ENCODE data around the gene SLC10A2.
"Not testable (repeated sequence)": the region's sequence is repeated elsewhere in the genome, so short reads cannot be mapped to it uniquely, and the experiment has no call there.

SLC10A2 gene

GRCh38 chr13:103066079-103066780, at the start of gene SLC10A2:
SLC10A2 (minus strand) TSS chr13:103066417; CDS start chr13:103066249, 168 bp downstream.
- Mint-ChIP-seq H3K4me3 (no peak within 1 kb of the TSS), H3K4me1 (no peaks in the 10 kb centered on the region), H3K27ac (no peak within 1 kb of the TSS), H3K9me3 (peaks cover 5% of the 10 kb centered on the region), H3K36me3 (no peaks in the 10 kb centered on the region), H3K27me3 (no peaks in the 10 kb centered on the region)

- Mint-ChIP-seq H3K27me3 (no peaks in the 10 kb centered on the region), H3K4me1 (no peaks in the 10 kb centered on the region), H3K27ac (no peak overlapping the region), H3K9me3 (peaks cover 6% of the 10 kb centered on the region), H3K36me3 (no peaks in the 10 kb centered on the region), H3K4me3 (no peak overlapping the region)
These were observed 41.4 kb upstream of the SLC10A2 start for GRCh38 chr13:103107580-103107979.

- H3K36me3 Mint-ChIP-seq = no peaks in the 10 kb centered on the region
- H3K27ac Mint-ChIP-seq = no peak overlapping the region
- no peak overlapping the region for H3K4me3 Mint-ChIP-seq
- H3K9me3 Mint-ChIP-seq = no peaks in the 10 kb centered on the region
- no peaks in the 10 kb centered on the region for H3K4me1 Mint-ChIP-seq
- H3K27me3 Mint-ChIP-seq = no peaks in the 10 kb centered on the region
These were observed 38.1 kb upstream of the SLC10A2 start for GRCh38 chr13:103104340-103104739.

- H3K27me3 Mint-ChIP-seq, H3K4me3 Mint-ChIP-seq, H3K36me3 Mint-ChIP-seq, H3K27ac Mint-ChIP-seq, H3K9me3 Mint-ChIP-seq, H3K4me1 Mint-ChIP-seq: not testable (repeated sequence)
These were observed 37.2 kb upstream of the SLC10A2 start for GRCh38 chr13:103103456-103103855.

- no peak overlapping the region for H3K27ac Mint-ChIP-seq
These were observed 36.3 kb upstream of the SLC10A2 start for GRCh38 chr13:103102482-103102881.

GRCh38 chr13:103101901-103102300, 35.7 kb upstream of the SLC10A2 start:
- H3K9me3 Mint-ChIP-seq = no peaks in the 10 kb centered on the region
- H3K4me3 Mint-ChIP-seq = no peak overlapping the region
- H3K27me3 Mint-ChIP-seq = no peaks in the 10 kb centered on the region
- no peak overlapping the region for H3K27ac Mint-ChIP-seq
- H3K4me1 Mint-ChIP-seq = no peaks in the 10 kb centered on the region
- no peaks in the 10 kb centered on the region for H3K36me3 Mint-ChIP-seq

More at GRCh38 chr13:103102482-103102881, 36.3 kb upstream of the SLC10A2 start:
- Mint-ChIP-seq H3K36me3 (no peaks in the 10 kb centered on the region), H3K9me3 (no peaks in the 10 kb centered on the region), H3K4me3 (no peak overlapping the region), H3K27me3 (no peaks in the 10 kb centered on the region), H3K4me1 (no peaks in the 10 kb centered on the region)

- Mint-ChIP-seq H3K27ac (no peak overlapping the region), H3K4me3 (no peak overlapping the region), H3K36me3 (no peaks in the 10 kb centered on the region), H3K27me3 (no peaks in the 10 kb centered on the region), H3K9me3 (no peaks in the 10 kb centered on the region), H3K4me1 (no peaks in the 10 kb centered on the region)
These were observed 35.3 kb upstream of the SLC10A2 start for GRCh38 chr13:103101500-103101899.

- Mint-ChIP-seq H3K36me3 (no peaks in the 10 kb centered on the region), H3K9me3 (no peaks in the 10 kb centered on the region), H3K27ac (no peak overlapping the region), H3K4me1 (no peaks in the 10 kb centered on the region), H3K27me3 (no peaks in the 10 kb centered on the region), H3K4me3 (no peak overlapping the region)
These were observed 34.6 kb upstream of the SLC10A2 start for GRCh38 chr13:103100830-103101229.

GRCh38 chr13:103099722-103100293, 33.6 kb upstream of the SLC10A2 start:
- Mint-ChIP-seq H3K4me3 (no peak overlapping the region), H3K27ac (no peak overlapping the region), H3K9me3 (no peaks in the 10 kb centered on the region), H3K36me3 (no peaks in the 10 kb centered on the region), H3K4me1 (no peaks in the 10 kb centered on the region), H3K27me3 (no peaks in the 10 kb centered on the region)

GRCh38 chr13:103098535-103098934, 32.3 kb upstream of the SLC10A2 start:
- Mint-ChIP-seq H3K27me3 (no peaks in the 10 kb centered on the region), H3K9me3 (peaks cover 12% of the 10 kb centered on the region), H3K27ac (no peak overlapping the region), H3K36me3 (no peaks in the 10 kb centered on the region), H3K4me1 (no peaks in the 10 kb centered on the region), H3K4me3 (no peak overlapping the region)

- no peaks in the 10 kb centered on the region for H3K27me3 Mint-ChIP-seq
- H3K4me1 Mint-ChIP-seq = no peaks in the 10 kb centered on the region
- H3K27ac Mint-ChIP-seq = no peak overlapping the region
- H3K36me3 Mint-ChIP-seq = no peaks in the 10 kb centered on the region
- H3K9me3 Mint-ChIP-seq = peaks cover 16% of the 10 kb centered on the region
- no peak overlapping the region for H3K4me3 Mint-ChIP-seq
These were observed 31.2 kb upstream of the SLC10A2 start for GRCh38 chr13:103097366-103097928.

- H3K4me1 Mint-ChIP-seq, H3K36me3 Mint-ChIP-seq, H3K4me3 Mint-ChIP-seq, H3K27ac Mint-ChIP-seq, H3K27me3 Mint-ChIP-seq: not testable (repeated sequence)
- H3K9me3 Mint-ChIP-seq = peaks cover 20% of the 10 kb centered on the region
These were observed 27.4 kb upstream of the SLC10A2 start for GRCh38 chr13:103093649-103094048.

GRCh38 chr13:103087275-103087674, 21.1 kb upstream of the SLC10A2 start:
- Mint-ChIP-seq H3K4me1 (no peaks in the 10 kb centered on the region), H3K4me3 (no peak overlapping the region), H3K9me3 (peaks cover 4% of the 10 kb centered on the region), H3K36me3 (no peaks in the 10 kb centered on the region), H3K27ac (no peak overlapping the region), H3K27me3 (no peaks in the 10 kb centered on the region)

- H3K9me3 Mint-ChIP-seq = peaks cover 8% of the 10 kb centered on the region
These were observed 15.2 kb upstream of the SLC10A2 start for GRCh38 chr13:103081435-103081834.

GRCh38 chr13:103078158-103078557, 11.9 kb upstream of the SLC10A2 start:
- Mint-ChIP-seq H3K36me3 (no peaks in the 10 kb centered on the region), H3K4me3 (no peak overlapping the region), H3K27ac (no peak overlapping the region), H3K27me3 (peaks cover 17% of the 10 kb centered on the region), H3K4me1 (no peaks in the 10 kb centered on the region), H3K9me3 (peaks cover 8% of the 10 kb centered on the region)

More at GRCh38 chr13:103081435-103081834, 15.2 kb upstream of the SLC10A2 start:
- Mint-ChIP-seq H3K27me3 (peaks cover 13% of the 10 kb centered on the region), H3K4me3 (no peak overlapping the region), H3K27ac (no peak overlapping the region), H3K36me3 (no peaks in the 10 kb centered on the region), H3K4me1 (no peaks in the 10 kb centered on the region)

- Mint-ChIP-seq H3K9me3 (peaks cover 5% of the 10 kb centered on the region), H3K36me3 (no peaks in the 10 kb centered on the region), H3K4me1 (no peaks in the 10 kb centered on the region), H3K4me3 (no peak overlapping the region), H3K27me3 (no peaks in the 10 kb centered on the region), H3K27ac (no peak overlapping the region)
These were observed 2.6 kb upstream of the SLC10A2 start for GRCh38 chr13:103068836-103069235.
